Omental fat pad (tissue), 4 donors: Measurements from ENCODE around the gene DOK1. TPM values are rescaled to one million over a fixed set of nuclear protein-coding genes. Genes with fewer than 3 reads are reported as not detected.

Source experiments
- ATAC-seq: fragments of 150-250 bp; one replicate; pipeline ENCODE4 v1.9.1; 2016; ENCODE audit warnings: mild to moderate bottlenecking, moderate library complexity; ENCODE audit not compliant: low FRiP score
- DNase-seq: peaks from one replicate; pipeline ENCODE4 v3.0.0-alpha.2; 2019; ENCODE audit warnings: low spot score
- total RNA-seq, 4 donors: library from RNA; depleted of rRNA; stranded (reverse); fragments of >200 nt; gene quantifications; one replicate each; pipeline ENCODE4 v1.1.0, GENCODE V29; 2016
- TF ChIP-seq, protein P1 (sequence below), 3 donors: fragments of 450-650 bp; IDR thresholded peaks; one replicate each; pipeline ENCODE4 v1.5.1; 2016 to 2017; ENCODE audit warnings: antibody characterized with exemption in 3 of 3, mild to moderate bottlenecking in 3 of 3, moderate library complexity in 2 of 3

The DOK1 gene
- total RNA-seq, 4 donors from 2014 or later, result 16.0 to 39.4 (median 30.5) TPM

DNA sequence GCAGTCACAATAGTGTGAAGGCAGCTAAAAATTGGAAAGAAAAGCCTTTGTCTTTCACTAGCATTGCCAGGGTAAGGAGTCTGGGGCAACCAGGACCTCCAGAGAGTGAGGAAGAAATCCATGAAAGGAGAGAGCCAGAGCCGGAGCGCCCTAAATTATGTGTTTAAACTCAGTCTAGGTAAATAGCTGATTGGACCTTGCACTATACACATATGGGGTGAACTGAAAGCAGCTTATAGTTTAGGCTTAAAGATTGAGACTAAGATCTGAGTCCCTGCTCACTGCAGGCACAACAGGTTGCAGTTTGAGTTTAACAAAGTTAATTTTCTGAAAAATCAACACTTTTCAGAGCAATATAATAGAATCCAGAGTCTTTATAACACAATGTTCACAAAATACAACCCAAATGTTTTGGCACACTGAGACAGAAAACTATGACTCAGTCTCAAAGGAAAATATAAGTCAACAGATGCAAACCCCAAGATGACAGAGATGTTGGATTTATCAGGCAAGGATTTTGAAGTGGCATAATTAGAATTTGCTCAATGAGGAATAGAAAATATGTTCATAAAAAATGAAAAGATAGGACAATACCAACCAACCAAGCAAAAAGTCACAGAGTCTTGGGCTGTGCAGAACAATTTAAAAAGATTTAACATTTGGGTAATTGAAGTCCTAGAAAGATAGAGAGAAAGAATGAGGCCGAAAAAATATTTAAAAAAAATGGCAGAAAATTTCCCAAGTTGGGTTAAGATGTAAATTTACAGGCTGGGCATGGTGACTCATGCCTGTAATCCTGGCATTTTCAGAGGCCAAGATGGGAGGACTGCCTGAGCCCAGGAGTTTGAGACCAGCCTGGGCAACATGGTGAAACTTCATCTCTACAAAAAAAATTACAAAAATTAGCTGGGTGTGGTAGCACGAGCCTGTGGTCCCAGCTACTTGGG, 39.6 kb downstream of the DOK1 start:
- TF ChIP-seq, protein P1, sequence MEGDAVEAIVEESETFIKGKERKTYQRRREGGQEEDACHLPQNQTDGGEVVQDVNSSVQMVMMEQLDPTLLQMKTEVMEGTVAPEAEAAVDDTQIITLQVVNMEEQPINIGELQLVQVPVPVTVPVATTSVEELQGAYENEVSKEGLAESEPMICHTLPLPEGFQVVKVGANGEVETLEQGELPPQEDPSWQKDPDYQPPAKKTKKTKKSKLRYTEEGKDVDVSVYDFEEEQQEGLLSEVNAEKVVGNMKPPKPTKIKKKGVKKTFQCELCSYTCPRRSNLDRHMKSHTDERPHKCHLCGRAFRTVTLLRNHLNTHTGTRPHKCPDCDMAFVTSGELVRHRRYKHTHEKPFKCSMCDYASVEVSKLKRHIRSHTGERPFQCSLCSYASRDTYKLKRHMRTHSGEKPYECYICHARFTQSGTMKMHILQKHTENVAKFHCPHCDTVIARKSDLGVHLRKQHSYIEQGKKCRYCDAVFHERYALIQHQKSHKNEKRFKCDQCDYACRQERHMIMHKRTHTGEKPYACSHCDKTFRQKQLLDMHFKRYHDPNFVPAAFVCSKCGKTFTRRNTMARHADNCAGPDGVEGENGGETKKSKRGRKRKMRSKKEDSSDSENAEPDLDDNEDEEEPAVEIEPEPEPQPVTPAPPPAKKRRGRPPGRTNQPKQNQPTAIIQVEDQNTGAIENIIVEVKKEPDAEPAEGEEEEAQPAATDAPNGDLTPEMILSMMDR (IDR thresholded peaks at IDR 0.05), result no peak
- no peak for ATAC-seq
- DNase-seq, result no peak

DNA sequence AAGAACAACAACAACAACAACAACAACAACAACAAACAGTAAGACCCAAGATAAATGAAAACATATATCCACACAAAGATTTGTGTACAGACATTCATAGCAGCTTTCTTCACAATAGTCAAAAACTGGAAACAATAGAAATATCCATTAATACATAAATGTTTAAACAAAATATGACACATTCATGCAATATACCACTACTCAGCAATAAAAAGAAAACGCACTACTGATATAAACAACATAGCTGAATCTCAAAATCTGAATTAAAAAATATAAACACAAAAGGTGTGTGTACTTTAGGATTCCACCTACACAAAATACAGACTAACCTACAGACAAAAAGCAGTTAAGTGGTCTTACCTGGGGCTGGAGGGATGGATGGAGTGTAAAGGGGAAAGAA, 42.1 kb downstream of the DOK1 start:
- ATAC-seq, result no peak
- no peak for DNase-seq
- TF ChIP-seq, protein P1 (IDR thresholded peaks at IDR 0.05), result no peak

DNA sequence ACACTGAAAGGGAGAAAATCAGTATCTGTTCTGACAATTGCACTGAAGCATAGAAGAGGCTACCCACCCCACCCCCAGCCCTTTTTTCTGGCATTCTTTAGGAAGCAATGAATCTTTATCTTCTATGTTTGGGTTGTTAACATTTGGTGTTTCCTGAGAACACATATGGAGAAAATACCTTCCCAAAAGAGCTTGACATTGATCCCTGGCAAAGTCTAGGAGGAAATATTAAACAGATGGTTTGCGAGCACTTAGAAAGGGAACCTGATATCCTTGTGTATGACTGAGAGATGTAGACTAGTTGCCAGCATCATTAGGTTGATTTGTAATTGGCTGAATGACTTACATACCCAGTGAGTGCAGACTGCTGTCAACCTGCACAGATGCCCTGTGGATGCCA, 42.9 kb downstream of the DOK1 start:
- no peak for ATAC-seq
- DNase-seq, result no peak
- TF ChIP-seq, protein P1 (IDR thresholded peaks at IDR 0.05), result no peak

GRCh38 chr2:74599676-74600075, 45.2 kb downstream of the DOK1 start:
- TF ChIP-seq, protein P1 (IDR thresholded peaks at IDR 0.05), result no peak
- ATAC-seq (no peak), DNase-seq (no peak)

DNA sequence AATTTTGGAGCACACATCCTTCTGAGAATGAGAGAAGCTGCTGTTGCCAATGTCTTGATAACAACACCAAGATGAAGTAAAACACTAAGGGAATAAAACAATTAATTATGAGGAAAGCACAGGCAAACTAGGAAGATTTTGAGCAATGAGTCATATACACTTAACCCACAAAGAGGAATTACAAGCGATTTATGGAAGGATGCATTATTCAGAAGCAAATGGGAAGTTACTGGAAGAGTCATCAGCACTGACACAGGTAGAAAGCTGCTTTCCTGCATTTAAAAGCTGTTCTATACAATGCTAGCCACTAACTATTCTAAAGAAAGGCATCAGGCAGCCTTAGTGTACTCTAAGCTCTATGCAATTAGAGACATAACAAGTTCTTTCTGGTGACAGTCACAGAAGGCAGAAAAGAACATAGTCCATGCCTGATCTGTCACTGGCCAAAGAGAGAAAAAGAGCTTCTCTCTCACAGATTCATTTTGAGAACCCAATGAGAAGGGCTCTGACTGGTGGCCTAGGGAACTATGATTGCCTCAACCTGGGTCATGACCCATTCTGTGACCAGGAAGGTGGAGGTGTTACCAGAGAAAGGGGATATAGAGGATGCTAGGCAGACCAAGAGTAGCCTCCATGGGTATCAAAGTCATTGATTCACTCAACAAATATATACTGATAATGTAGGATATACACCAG, 48.2 kb downstream of the DOK1 start:
- TF ChIP-seq, protein P1 (IDR thresholded peaks at IDR 0.05), result no peak
- DNase-seq (no peak), ATAC-seq (no peak)

GRCh38 chr2:74603282-74604000, 48.9 kb downstream of the DOK1 start:
- no peak for DNase-seq
- TF ChIP-seq, protein P1 (IDR thresholded peaks at IDR 0.05), result no peak
- no peak for ATAC-seq
